Neural progenitor cell (in vitro differentiated cells): ENCODE measurements around the gene ITPK1. TPM values are rescaled to one million over a fixed set of nuclear protein-coding genes. Genes with fewer than 3 reads are reported as not detected.

Source experiments
- DNase-seq: peaks from one replicate; pipeline ENCODE4 v3.0.0-alpha.2; 2016; ENCODE audit warnings: low spot score
- H2AFZ ChIP-seq: fragments of 200-600 bp; sonication (generic); replicated peaks from 2 replicates; pipeline ENCODE4 v1.6.1; 2016; ENCODE audit warnings: antibody characterized with exemption
- H3F3A ChIP-seq: fragments of 200-600 bp; sonication (generic); 2 replicates; pipeline ENCODE4 v1.6.1; 2016; ENCODE audit warnings: antibody characterized with exemption, low read depth
- H3K27ac ChIP-seq: fragments of 200-600 bp; sonication (generic); 2 replicates; pipeline ENCODE4 v1.5.1; 2016; ENCODE audit warnings: mild to moderate bottlenecking
- H3K27me3 ChIP-seq: fragments of 200-600 bp; sonication (generic); 2 replicates; pipeline ENCODE4 v1.6.1; 2016; ENCODE audit warnings: mild to moderate bottlenecking, moderate library complexity
- H3K36me3 ChIP-seq: fragments of 200-600 bp; sonication (generic); 2 replicates; pipeline ENCODE4 v1.5.1; 2016
- H3K4me1 ChIP-seq: fragments of 200-600 bp; sonication (generic); 2 replicates; pipeline ENCODE4 v1.6.1; 2016; ENCODE audit warnings: mixed run types
- H3K4me2 ChIP-seq: fragments of 200-600 bp; sonication (generic); 2 replicates; pipeline ENCODE4 v1.6.1; 2016
- H3K4me3 ChIP-seq: fragments of 200-600 bp; sonication (generic); 2 replicates; pipeline ENCODE4 v1.5.1; 2016
- H3K79me2 ChIP-seq: fragments of 200-600 bp; sonication (generic); 2 replicates; pipeline ENCODE4 v1.6.1; 2016; ENCODE audit warnings: low read depth
- H3K9ac ChIP-seq: fragments of 200-600 bp; sonication (generic); 2 replicates; pipeline ENCODE4 v1.6.1; 2016
- H3K9me3 ChIP-seq: fragments of 200-600 bp; sonication (generic); 2 replicates; pipeline ENCODE4 v1.5.1; 2016; ENCODE audit warnings: low read depth
- H4K20me1 ChIP-seq: fragments of 200-600 bp; sonication (generic); 2 replicates; pipeline ENCODE4 v1.6.1; 2016; ENCODE audit warnings: low read depth
- H3K27ac Mint-ChIP-seq: 3 replicates; pipeline ENCODE4 v1.8.0; 2021; ENCODE audit warnings: mixed read lengths
- H3K27me3 Mint-ChIP-seq: 2 replicates; pipeline ENCODE4 v1.8.0; 2022; ENCODE audit warnings: low read depth, mild to moderate bottlenecking, inconsistent platforms, moderate library complexity, mixed read lengths; ENCODE audit not compliant: insufficient read depth
- H3K36me3 Mint-ChIP-seq: 3 replicates; pipeline ENCODE4 v1.8.0; 2021; ENCODE audit warnings: mixed read lengths
- H3K4me1 Mint-ChIP-seq: 3 replicates; pipeline ENCODE4 v1.8.0; 2021; ENCODE audit warnings: mixed read lengths
- H3K4me3 Mint-ChIP-seq: 3 replicates; pipeline ENCODE4 v1.8.0; 2021; ENCODE audit warnings: mild to moderate bottlenecking, moderate library complexity, mixed read lengths
- H3K9me3 Mint-ChIP-seq: 3 replicates; pipeline ENCODE4 v1.8.0; 2020; ENCODE audit warnings: mixed read lengths
- EZH2 ChIP-seq: fragments of 200-600 bp; sonication (generic); IDR thresholded peaks from 2 replicates; pipeline ENCODE4 v1.6.1; 2017; ENCODE audit warnings: antibody characterized with exemption, mild to moderate bottlenecking, moderate library complexity
- EZH2phosphoT487 ChIP-seq: fragments of 200-600 bp; sonication (generic); IDR thresholded peaks from 2 replicates; pipeline ENCODE4 v1.6.1; 2017; ENCODE audit warnings: antibody characterized with exemption
- total RNA-seq: library from RNA; depleted of rRNA; stranded (reverse); fragments of >200 nt; gene quantifications from 2 replicates; pipeline ENCODE4 v1.2.3, GENCODE V29; 2015; ENCODE audit warnings: low replicate concordance
- TF ChIP-seq, protein P1 (sequence below): fragments of 200-600 bp; sonication (generic); IDR thresholded peaks from 2 replicates; pipeline ENCODE4 v1.5.1; 2017; ENCODE audit warnings: antibody characterized with exemption, mild to moderate bottlenecking

ITPK1 gene
- total RNA-seq, 1 donor from 2014 or later: 25.8 TPM

DNA sequence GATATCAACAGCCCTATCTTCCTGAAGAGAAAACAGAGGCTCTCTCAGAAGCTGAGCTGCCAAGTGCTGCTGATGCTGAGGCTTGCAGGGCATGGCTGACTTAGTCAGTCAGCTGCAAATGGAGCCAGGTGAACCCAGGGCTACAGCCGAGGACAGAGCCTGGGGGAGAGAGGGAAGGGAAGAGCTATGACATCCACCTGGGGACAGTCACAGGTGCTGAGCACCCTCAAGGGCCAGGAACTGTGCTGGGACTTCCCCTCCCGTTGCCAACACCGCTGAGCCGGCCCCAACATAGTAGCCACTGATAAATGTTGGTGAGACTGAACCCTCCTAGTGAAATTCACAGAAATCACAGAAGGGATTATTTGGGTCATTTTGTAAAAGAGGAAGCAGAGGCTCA, 199.5 kb downstream of the ITPK1 start:
- H3K27ac ChIP-seq: no peak overlapping the region
- no peak overlapping the region for H3K9ac ChIP-seq
- no peaks in the 10 kb centered on the region for H3K36me3 ChIP-seq
- Mint-ChIP-seq H3K4me3 (no peak overlapping the region), H3K36me3 (no peaks in the 10 kb centered on the region), H3K27me3 (peaks cover 36% of the 10 kb centered on the region), H3K9me3 (peaks cover 4% of the 10 kb centered on the region), H3K4me1 (no peaks in the 10 kb centered on the region), H3K27ac (no peak overlapping the region)
- H4K20me1 ChIP-seq: peaks cover 5% of the 10 kb centered on the region
- H3K4me3 ChIP-seq: no peak overlapping the region
- H3K27me3 ChIP-seq: peaks cover 67% of the 10 kb centered on the region
- no peaks in the 10 kb centered on the region for H3K4me1 ChIP-seq
- H2AFZ ChIP-seq: no peak overlapping the region
- H3K4me2 ChIP-seq: no peak overlapping the region
- TF ChIP-seq EZH2phosphoT487 (no peak), EZH2 (no peak)
- TF ChIP-seq, protein P1, sequence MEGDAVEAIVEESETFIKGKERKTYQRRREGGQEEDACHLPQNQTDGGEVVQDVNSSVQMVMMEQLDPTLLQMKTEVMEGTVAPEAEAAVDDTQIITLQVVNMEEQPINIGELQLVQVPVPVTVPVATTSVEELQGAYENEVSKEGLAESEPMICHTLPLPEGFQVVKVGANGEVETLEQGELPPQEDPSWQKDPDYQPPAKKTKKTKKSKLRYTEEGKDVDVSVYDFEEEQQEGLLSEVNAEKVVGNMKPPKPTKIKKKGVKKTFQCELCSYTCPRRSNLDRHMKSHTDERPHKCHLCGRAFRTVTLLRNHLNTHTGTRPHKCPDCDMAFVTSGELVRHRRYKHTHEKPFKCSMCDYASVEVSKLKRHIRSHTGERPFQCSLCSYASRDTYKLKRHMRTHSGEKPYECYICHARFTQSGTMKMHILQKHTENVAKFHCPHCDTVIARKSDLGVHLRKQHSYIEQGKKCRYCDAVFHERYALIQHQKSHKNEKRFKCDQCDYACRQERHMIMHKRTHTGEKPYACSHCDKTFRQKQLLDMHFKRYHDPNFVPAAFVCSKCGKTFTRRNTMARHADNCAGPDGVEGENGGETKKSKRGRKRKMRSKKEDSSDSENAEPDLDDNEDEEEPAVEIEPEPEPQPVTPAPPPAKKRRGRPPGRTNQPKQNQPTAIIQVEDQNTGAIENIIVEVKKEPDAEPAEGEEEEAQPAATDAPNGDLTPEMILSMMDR: no peak
- no peaks in the 10 kb centered on the region for H3K9me3 ChIP-seq
- no peak for DNase-seq
- no peaks in the 10 kb centered on the region for H3F3A ChIP-seq
- H3K79me2 ChIP-seq: no peaks in the 10 kb centered on the region

DNA sequence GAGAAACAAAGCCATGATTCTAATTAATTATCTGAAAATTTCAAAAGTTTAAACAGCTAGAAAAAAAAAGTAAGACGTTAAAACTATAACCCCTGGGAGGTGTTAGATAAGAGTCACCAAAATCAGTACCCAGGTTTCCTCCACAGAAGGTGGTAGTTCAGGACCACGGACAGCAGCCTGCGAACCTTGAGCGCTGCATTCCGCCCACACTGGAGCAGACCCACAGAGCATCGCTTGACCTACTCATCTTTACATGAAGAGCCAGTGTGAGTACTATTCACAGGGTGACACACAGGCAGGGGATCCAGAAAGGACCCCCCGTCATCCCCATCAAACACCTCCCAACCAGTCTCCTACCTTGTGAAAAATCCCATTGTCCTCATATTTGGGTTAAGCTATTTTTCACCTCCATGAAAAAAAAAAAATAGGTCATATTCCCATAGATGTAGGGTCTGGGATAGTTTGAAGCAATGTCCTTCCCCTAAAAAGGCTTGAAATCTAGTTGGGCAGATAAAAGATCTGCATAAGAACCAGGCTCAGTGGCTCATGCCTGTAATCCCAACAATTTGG, 201.6 kb downstream of the ITPK1 start:
- Histone ChIP-seq H4K20me1 (peaks cover 5% of the 10 kb centered on the region), H3K4me2 (no peak overlapping the region), H3K4me1 (no peaks in the 10 kb centered on the region), H3K9ac (no peak overlapping the region), H3K36me3 (no peaks in the 10 kb centered on the region), H3F3A (no peaks in the 10 kb centered on the region), H3K27ac (no peak overlapping the region), H3K9me3 (no peaks in the 10 kb centered on the region), H3K4me3 (no peak overlapping the region), H3K27me3 (peaks cover 46% of the 10 kb centered on the region), H3K79me2 (no peaks in the 10 kb centered on the region), H2AFZ (no peak overlapping the region)
- no peaks in the 10 kb centered on the region for H3K36me3 Mint-ChIP-seq
- no peak overlapping the region for H3K4me3 Mint-ChIP-seq
- peaks cover 4% of the 10 kb centered on the region for H3K9me3 Mint-ChIP-seq
- TF ChIP-seq EZH2phosphoT487 (no peak), EZH2 (no peak)
- TF ChIP-seq, protein P1: no peak
- peak; percentile 86 for DNase-seq
- peaks cover 22% of the 10 kb centered on the region for H3K27me3 Mint-ChIP-seq
- H3K4me1 Mint-ChIP-seq: no peaks in the 10 kb centered on the region
- no peak overlapping the region for H3K27ac Mint-ChIP-seq

DNA sequence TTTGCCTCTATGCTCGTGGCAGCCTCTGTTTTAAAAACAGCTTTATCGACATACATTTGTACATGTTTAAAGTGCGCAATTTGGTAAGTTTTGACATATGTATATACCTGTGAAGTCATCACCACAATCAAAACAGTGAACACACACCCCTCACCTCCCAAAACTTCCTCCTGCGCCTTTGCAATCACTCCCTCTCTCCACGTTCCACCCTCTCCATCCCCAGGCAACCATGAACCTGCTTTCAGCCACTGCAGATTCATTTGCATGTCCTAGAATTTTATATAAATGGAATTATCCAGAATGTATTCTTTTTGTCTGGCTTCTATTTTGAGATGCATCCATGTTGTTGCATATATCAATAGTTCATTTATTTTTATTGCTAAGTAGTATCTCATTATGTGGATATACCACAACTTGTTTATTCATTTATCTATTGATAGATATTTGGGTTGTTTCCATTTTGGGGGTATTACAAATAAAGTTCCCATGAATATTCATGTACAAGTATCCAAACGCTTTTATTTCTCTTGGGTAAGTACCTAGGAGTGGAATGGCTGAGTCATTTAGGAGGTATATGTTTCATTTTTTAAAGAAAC, 208.3 kb downstream of the ITPK1 start:
- no peaks in the 10 kb centered on the region for H4K20me1 ChIP-seq
- Mint-ChIP-seq H3K4me1 (peaks cover 6% of the 10 kb centered on the region), H3K4me3 (no peak overlapping the region), H3K27ac (no peak overlapping the region), H3K9me3 (peaks cover under 1% of the 10 kb centered on the region), H3K27me3 (peaks cover 11% of the 10 kb centered on the region), H3K36me3 (no peaks in the 10 kb centered on the region)
- H3K27ac ChIP-seq: no peak overlapping the region
- H3K79me2 ChIP-seq: no peaks in the 10 kb centered on the region
- DNase-seq: no peak
- no peaks in the 10 kb centered on the region for H3F3A ChIP-seq
- no peak overlapping the region for H3K9ac ChIP-seq
- H3K4me1 ChIP-seq: peaks cover 6% of the 10 kb centered on the region
- H2AFZ ChIP-seq: no peak overlapping the region
- H3K9me3 ChIP-seq: no peaks in the 10 kb centered on the region
- no peak overlapping the region for H3K4me3 ChIP-seq
- no peak overlapping the region for H3K4me2 ChIP-seq
- peaks cover 17% of the 10 kb centered on the region for H3K27me3 ChIP-seq
- TF ChIP-seq EZH2 (no peak), EZH2phosphoT487 (no peak)
- TF ChIP-seq, protein P1: no peak
- no peaks in the 10 kb centered on the region for H3K36me3 ChIP-seq
